Endodermal cell (in vitro differentiated cells): ENCODE data around the gene SLC5A10. TPM values are rescaled to one million over a fixed set of nuclear protein-coding genes. Genes with fewer than 3 reads are reported as not detected.

Experiments
- DNase-seq: peaks from one replicate; pipeline ENCODE4 v3.0.0-alpha.2; 2017
- H3K27ac ChIP-seq: 2 replicates; pipeline ENCODE4 v1.5.1; 2013; ENCODE audit warnings: mild to moderate bottlenecking, low read depth, low read length, moderate library complexity
- H3K27me3 ChIP-seq: 2 replicates; pipeline ENCODE4 v1.6.1; 2013; ENCODE audit warnings: mild to moderate bottlenecking, low read length, moderate library complexity; ENCODE audit not compliant: insufficient read depth, control insufficient read depth, poor library complexity, severe bottlenecking
- H3K36me3 ChIP-seq: 2 replicates; pipeline ENCODE4 v1.7.0; 2013; ENCODE audit warnings: mild to moderate bottlenecking, low read length, moderate library complexity; ENCODE audit not compliant: control insufficient read depth, insufficient read depth
- H3K4me1 ChIP-seq: one replicate; pipeline ENCODE4 v1.7.0; 2013; ENCODE audit warnings: low read length; ENCODE audit not compliant: control insufficient read depth, insufficient read depth
- H3K4me3 ChIP-seq: 2 replicates; pipeline ENCODE4 v1.5.1; 2013; ENCODE audit warnings: mild to moderate bottlenecking, low read length, moderate library complexity
- H3K9ac ChIP-seq: 2 replicates; pipeline ENCODE4 v1.6.1; 2013; ENCODE audit warnings: mild to moderate bottlenecking, low read length, moderate library complexity; ENCODE audit not compliant: poor library complexity, severe bottlenecking; ENCODE audit errors: extremely low read depth
- H3K9me3 ChIP-seq: 2 replicates; pipeline ENCODE4 v1.6.1; 2013; ENCODE audit warnings: mild to moderate bottlenecking, low read length, moderate library complexity; ENCODE audit not compliant: control insufficient read depth
- H3K27ac Mint-ChIP-seq: 2 replicates; pipeline ENCODE4 v1.8.0; 2020; ENCODE audit warnings: mixed read lengths
- H3K27me3 Mint-ChIP-seq: 2 replicates; pipeline ENCODE4 v1.8.0; 2021; ENCODE audit warnings: mild to moderate bottlenecking, mixed read lengths; ENCODE audit not compliant: insufficient read depth
- H3K36me3 Mint-ChIP-seq: 2 replicates; pipeline ENCODE4 v1.8.0; 2020; ENCODE audit warnings: low read depth, mixed read lengths
- H3K4me1 Mint-ChIP-seq: 2 replicates; pipeline ENCODE4 v1.8.0; 2020; ENCODE audit warnings: mixed read lengths
- H3K4me3 Mint-ChIP-seq: 2 replicates; pipeline ENCODE4 v1.8.0; 2020; ENCODE audit warnings: mild to moderate bottlenecking, moderate library complexity, mixed read lengths
- H3K9me3 Mint-ChIP-seq: 2 replicates; pipeline ENCODE4 v1.8.0; 2020; ENCODE audit warnings: mild to moderate bottlenecking, mixed read lengths
- WGBS, 2 experiments: methylation state at CpG; one replicate each; pipeline versions ENCODE4 v1.1.5 to v1.1.7; 2013; ENCODE audit warnings: missing lambda C conversion rate in 2 of 2, mixed read lengths in 1 of 2; ENCODE audit not compliant: insufficient coverage in 1 of 2, insufficient read length in 1 of 2; 5-methylcytosine and 5-hydroxymethylcytosine counted together
- total RNA-seq, 2 donors: library from RNA; stranded (reverse); fragmentation: NEBNext Ultra II Directional in 1 of 2; extraction: Animal tissue kit (Norgen Biotek cat#: 25700) in 1 of 2; gene quantifications; 2 replicates in 1 of 2; 3 replicates in 1 of 2; pipeline ENCODE4 v1.2.1, GENCODE V29; 2021
- TF ChIP-seq, protein P1 (sequence below): fragments of 200-600 bp; sonication (generic); conservative IDR thresholded peaks from 2 replicates; pipeline ENCODE4 v1.5.0; 2021; ENCODE audit warnings: antibody characterized with exemption, mild to moderate bottlenecking

SLC5A10 gene
- total RNA-seq, 2 donors from 2014 or later: 0.11 to 0.29 TPM

DNA sequence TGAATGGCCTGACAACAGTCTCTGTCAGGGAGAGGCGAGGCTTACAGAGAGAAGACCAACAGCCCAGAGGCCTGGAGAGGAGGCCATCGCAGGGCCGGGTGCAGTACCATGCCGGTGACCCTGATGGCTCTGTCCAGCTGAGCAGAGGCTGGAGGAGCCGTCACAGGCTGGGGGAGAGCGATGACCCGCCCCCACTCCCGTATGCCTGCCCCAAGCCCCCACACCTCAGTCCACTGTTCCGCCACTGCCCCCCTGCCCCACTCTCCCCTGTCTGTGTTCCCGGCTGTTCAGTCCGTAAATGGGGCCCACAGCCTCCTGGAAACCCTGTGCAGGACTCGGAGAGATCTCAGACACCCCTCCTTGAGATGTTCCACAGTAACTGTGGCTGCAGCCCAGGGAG, 65.4 kb downstream of the SLC5A10 start:
- H3K27ac ChIP-seq: no peak overlapping the region
- H3K27me3 Mint-ChIP-seq: no peaks in the 10 kb centered on the region
- no peak overlapping the region for H3K27ac Mint-ChIP-seq
- H3K9me3 ChIP-seq: no peaks in the 10 kb centered on the region
- no peak overlapping the region for H3K4me3 Mint-ChIP-seq
- H3K36me3 ChIP-seq: no peaks in the 10 kb centered on the region
- H3K9me3 Mint-ChIP-seq: no peaks in the 10 kb centered on the region
- DNase-seq: no peak
- H3K4me1 ChIP-seq: no peaks in the 10 kb centered on the region
- H3K36me3 Mint-ChIP-seq: no peaks in the 10 kb centered on the region
- H3K4me3 ChIP-seq: no peak overlapping the region
- H3K9ac ChIP-seq: no peak overlapping the region
- TF ChIP-seq, protein P1, sequence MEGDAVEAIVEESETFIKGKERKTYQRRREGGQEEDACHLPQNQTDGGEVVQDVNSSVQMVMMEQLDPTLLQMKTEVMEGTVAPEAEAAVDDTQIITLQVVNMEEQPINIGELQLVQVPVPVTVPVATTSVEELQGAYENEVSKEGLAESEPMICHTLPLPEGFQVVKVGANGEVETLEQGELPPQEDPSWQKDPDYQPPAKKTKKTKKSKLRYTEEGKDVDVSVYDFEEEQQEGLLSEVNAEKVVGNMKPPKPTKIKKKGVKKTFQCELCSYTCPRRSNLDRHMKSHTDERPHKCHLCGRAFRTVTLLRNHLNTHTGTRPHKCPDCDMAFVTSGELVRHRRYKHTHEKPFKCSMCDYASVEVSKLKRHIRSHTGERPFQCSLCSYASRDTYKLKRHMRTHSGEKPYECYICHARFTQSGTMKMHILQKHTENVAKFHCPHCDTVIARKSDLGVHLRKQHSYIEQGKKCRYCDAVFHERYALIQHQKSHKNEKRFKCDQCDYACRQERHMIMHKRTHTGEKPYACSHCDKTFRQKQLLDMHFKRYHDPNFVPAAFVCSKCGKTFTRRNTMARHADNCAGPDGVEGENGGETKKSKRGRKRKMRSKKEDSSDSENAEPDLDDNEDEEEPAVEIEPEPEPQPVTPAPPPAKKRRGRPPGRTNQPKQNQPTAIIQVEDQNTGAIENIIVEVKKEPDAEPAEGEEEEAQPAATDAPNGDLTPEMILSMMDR: no peak
- no peaks in the 10 kb centered on the region for H3K27me3 ChIP-seq
- WGBS, 2 experiments: 83 to 92% methylated on average over 6 to 12 of the region's 12 CpGs
- H3K4me1 Mint-ChIP-seq: peaks cover 5% of the 10 kb centered on the region

DNA sequence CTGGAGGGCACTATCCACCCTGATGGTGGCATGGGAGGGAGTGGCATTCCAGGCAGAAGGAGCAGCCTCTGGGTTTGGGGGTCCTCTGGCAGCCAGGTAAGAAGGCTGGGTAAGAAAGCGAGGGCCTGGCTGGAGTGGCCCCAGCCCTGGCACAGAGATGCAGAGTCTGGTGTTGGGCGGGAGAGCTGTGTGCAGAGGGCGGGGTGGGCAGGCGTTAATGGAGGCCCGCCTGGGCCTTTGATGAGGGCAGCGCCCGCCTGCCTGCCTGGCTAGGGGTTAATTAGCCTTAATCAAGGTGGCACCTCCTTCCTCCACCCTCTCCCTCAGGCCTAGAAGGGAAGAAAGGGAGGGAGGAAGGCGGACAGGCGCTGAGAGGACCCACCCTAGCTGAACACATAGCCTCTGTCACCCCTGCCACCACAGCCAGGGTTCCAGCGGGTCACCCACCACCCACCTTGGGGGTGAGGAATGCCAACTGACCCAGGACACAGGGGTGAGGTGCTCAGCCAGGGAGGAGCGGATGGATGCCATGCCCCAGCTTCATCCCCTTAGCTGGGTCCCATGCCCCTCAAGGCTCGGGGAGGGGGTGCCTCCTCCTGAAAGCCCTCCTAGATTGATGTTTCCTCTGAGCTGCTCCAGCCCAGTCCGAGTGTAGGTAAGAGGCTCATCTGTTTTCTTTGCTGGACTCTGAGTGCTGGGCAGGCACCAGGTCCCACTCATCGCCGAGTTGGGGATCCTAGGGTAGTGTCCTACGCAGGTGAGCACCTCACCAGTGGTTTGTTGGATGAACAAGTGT, 66.0 kb downstream of the SLC5A10 start:
- TF ChIP-seq, protein P1: no peak
- Histone ChIP-seq H3K4me3 (no peak overlapping the region), H3K27ac (no peak overlapping the region), H3K9me3 (no peaks in the 10 kb centered on the region), H3K27me3 (no peaks in the 10 kb centered on the region), H3K9ac (no peak overlapping the region), H3K4me1 (no peaks in the 10 kb centered on the region), H3K36me3 (no peaks in the 10 kb centered on the region)
- WGBS, 2 experiments: 90 to 97% methylated on average over 4 to 14 of the region's 16 CpGs
- Mint-ChIP-seq H3K4me1 (peaks cover 5% of the 10 kb centered on the region), H3K36me3 (no peaks in the 10 kb centered on the region), H3K27me3 (no peaks in the 10 kb centered on the region), H3K9me3 (no peaks in the 10 kb centered on the region), H3K4me3 (no peak overlapping the region), H3K27ac (no peak overlapping the region)
- DNase-seq: no peak

DNA sequence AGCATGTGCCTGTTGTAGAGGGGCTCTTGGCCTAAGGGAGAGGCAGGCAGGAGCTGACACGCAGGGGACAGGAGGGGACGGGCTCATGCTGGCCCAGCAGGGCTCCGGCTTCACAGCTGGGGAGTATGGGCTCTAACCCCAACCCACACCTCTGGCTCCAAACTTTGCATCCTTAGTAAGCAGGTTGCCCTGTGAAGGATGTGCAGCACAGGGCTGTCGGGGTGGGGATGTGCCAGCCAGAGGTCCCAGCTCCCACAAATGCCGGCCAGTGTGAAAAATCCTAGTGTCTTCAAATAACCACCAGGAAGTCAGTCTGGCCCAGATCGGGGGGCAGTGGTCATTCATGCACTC, 66.6 kb downstream of the SLC5A10 start:
- DNase-seq: no peak
- H3K27ac Mint-ChIP-seq: no peak overlapping the region
- Histone ChIP-seq H3K36me3 (no peaks in the 10 kb centered on the region), H3K9me3 (no peaks in the 10 kb centered on the region), H3K4me3 (no peak overlapping the region), H3K27ac (no peak overlapping the region), H3K4me1 (no peaks in the 10 kb centered on the region), H3K9ac (no peak overlapping the region), H3K27me3 (no peaks in the 10 kb centered on the region)
- 83 to 90% methylated on average over 5 to 6 of the region's 6 CpGs for WGBS, 2 experiments
- TF ChIP-seq, protein P1: no peak
- H3K36me3 Mint-ChIP-seq: no peaks in the 10 kb centered on the region
- no peak overlapping the region for H3K4me3 Mint-ChIP-seq
- H3K4me1 Mint-ChIP-seq: peaks cover 5% of the 10 kb centered on the region
- no peaks in the 10 kb centered on the region for H3K27me3 Mint-ChIP-seq
- no peaks in the 10 kb centered on the region for H3K9me3 Mint-ChIP-seq
